ENCODE data around the gene SNAP29. TPM values are rescaled to one million over a fixed set of nuclear protein-coding genes. Genes with fewer than 3 reads are reported as not detected.

Gene SNAP29
- total RNA-seq, 1 donor from 2014 or later: 22.5 TPM

- Histone ChIP-seq H3K27ac (no peak overlapping the region), H3K4me1 (no peaks in the 10 kb centered on the region), H3K27me3 (ENCODE audit: low read depth) (no peaks in the 10 kb centered on the region), H3K36me3 (peaks cover under 1% of the 10 kb centered on the region), H3K4me3 (no peak overlapping the region), H3K9me3 (no peaks in the 10 kb centered on the region)
- no peak for DNase-seq
- no peak for ATAC-seq
- intact Hi-C loops (cut with DNase I): no loop called here
- TF ChIP-seq, protein P1, sequence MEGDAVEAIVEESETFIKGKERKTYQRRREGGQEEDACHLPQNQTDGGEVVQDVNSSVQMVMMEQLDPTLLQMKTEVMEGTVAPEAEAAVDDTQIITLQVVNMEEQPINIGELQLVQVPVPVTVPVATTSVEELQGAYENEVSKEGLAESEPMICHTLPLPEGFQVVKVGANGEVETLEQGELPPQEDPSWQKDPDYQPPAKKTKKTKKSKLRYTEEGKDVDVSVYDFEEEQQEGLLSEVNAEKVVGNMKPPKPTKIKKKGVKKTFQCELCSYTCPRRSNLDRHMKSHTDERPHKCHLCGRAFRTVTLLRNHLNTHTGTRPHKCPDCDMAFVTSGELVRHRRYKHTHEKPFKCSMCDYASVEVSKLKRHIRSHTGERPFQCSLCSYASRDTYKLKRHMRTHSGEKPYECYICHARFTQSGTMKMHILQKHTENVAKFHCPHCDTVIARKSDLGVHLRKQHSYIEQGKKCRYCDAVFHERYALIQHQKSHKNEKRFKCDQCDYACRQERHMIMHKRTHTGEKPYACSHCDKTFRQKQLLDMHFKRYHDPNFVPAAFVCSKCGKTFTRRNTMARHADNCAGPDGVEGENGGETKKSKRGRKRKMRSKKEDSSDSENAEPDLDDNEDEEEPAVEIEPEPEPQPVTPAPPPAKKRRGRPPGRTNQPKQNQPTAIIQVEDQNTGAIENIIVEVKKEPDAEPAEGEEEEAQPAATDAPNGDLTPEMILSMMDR (IDR thresholded peaks at IDR 0.05): no peak
Measured at GRCh38 chr22:20839837-20840645, 18.8 kb upstream of the SNAP29 start.

- H3K27me3 ChIP-seq (ENCODE audit: low read depth): no peaks in the 10 kb centered on the region
- no peak for DNase-seq
- ATAC-seq: no peak
- no peaks in the 10 kb centered on the region for H3K9me3 ChIP-seq
- no peaks in the 10 kb centered on the region for H3K36me3 ChIP-seq
- TF ChIP-seq, protein P1 (IDR thresholded peaks at IDR 0.05): no peak
- H3K4me1 ChIP-seq: no peaks in the 10 kb centered on the region
- H3K27ac ChIP-seq: no peak overlapping the region
- intact Hi-C loops (cut with DNase I): no loop called here
- no peak overlapping the region for H3K4me3 ChIP-seq
Measured at GRCh38 chr22:20840646-20841371, 18.0 kb upstream of the SNAP29 start.

DNA sequence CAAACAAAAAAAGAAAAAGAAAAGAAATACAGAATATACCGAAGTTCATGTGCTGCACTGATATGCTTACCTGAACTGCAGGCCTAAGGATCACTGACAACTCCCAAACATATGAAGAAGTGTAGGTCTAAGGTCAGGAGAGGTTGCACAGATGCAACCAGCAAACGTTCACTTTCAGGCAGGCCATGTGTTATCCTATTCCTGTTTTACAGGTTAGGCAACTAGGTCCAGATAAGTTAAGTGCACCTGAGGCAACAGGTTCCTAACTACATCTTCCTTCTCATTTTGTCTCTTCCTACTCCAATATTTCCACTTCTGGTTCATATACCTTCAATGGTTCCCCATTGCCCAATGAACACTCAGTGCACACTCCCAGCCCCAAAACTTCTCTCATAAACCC, 15.3 kb upstream of the SNAP29 start:
- Histone ChIP-seq H3K36me3 (no peaks in the 10 kb centered on the region), H3K27me3 (ENCODE audit: low read depth) (no peaks in the 10 kb centered on the region), H3K9me3 (no peaks in the 10 kb centered on the region), H3K4me1 (no peaks in the 10 kb centered on the region), H3K27ac (no peak overlapping the region), H3K4me3 (no peak overlapping the region)
- DNase-seq (no peak), ATAC-seq (peak in 1 of 2 donors; percentile 27)
- intact Hi-C loops (cut with DNase I): no loop called here
- TF ChIP-seq, protein P1 (IDR thresholded peaks at IDR 0.05): no peak

GRCh38 chr22:20844055-20845037, 14.5 kb upstream of the SNAP29 start:
- intact Hi-C loops (cut with DNase I): no loop called here
- TF ChIP-seq, protein P1 (IDR thresholded peaks at IDR 0.05): no peak

GRCh38 chr22:20847318-20847822, 11.4 kb upstream of the SNAP29 start:
- no peak overlapping the region for H3K4me3 ChIP-seq
- ATAC-seq (no peak), DNase-seq (no peak)
- peaks cover 5% of the 10 kb centered on the region for H3K4me1 ChIP-seq
- no peaks in the 10 kb centered on the region for H3K9me3 ChIP-seq
- H3K27ac ChIP-seq: no peak overlapping the region
- TF ChIP-seq, protein P1 (IDR thresholded peaks at IDR 0.05): no peak
- H3K27me3 ChIP-seq (ENCODE audit: low read depth): no peaks in the 10 kb centered on the region
- intact Hi-C loops (cut with DNase I): no loop called here
- no peaks in the 10 kb centered on the region for H3K36me3 ChIP-seq

More at GRCh38 chr22:20844055-20845037, 14.5 kb upstream of the SNAP29 start:
- no peaks in the 10 kb centered on the region for H3K36me3 ChIP-seq
- ATAC-seq (no peak), DNase-seq (no peak)
- no peaks in the 10 kb centered on the region for H3K9me3 ChIP-seq
- H3K4me3 ChIP-seq: no peak overlapping the region
- H3K4me1 ChIP-seq: no peaks in the 10 kb centered on the region
- H3K27me3 ChIP-seq (ENCODE audit: low read depth): no peaks in the 10 kb centered on the region
- no peak overlapping the region for H3K27ac ChIP-seq

Data from lower lobe of right lung (tissue), 2 donors.